A549 (cell line): Measurements from ENCODE around the gene CD226.

Source experiments
- ATOH8 ChIP-seq: fragments of 250-450 bp; sonication (Bioruptor Pico); IDR thresholded peaks from 2 replicates; pipeline ENCODE4 v1.5.0; 2020; ENCODE audit warnings: low read depth, mild to moderate bottlenecking, moderate library complexity
- CBX2 ChIP-seq: fragments of 200-600 bp; sonication (generic); IDR thresholded peaks from 2 replicates; pipeline ENCODE4 v1.6.1; 2016; ENCODE audit warnings: low read depth, mild to moderate bottlenecking, borderline replicate concordance
- CEBPB ChIP-seq, 2 experiments: fragments of >200 bp in 1 of 2; sonication (Bioruptor Twin) in 1 of 2; formaldehyde crosslinking in 1 of 2; IDR thresholded peaks; 2 replicates each; pipeline ENCODE4 v1.6.1; 2012 to 2016
- CTCF ChIP-seq: fragments of >200 bp; sonication (Bioruptor Twin); formaldehyde crosslinking; IDR thresholded peaks from 3 replicates; pipeline ENCODE4 v1.5.1; 2016
- EP300 ChIP-seq, 2 experiments: fragments of >200 bp; sonication (Bioruptor Twin); formaldehyde crosslinking; IDR thresholded peaks; 2 replicates in 1 of 2; 3 replicates in 1 of 2; pipeline ENCODE4 v1.6.1; 2016 to 2017
- FOSL2 ChIP-seq, 2 experiments: fragments of 450-650 bp in 1 of 2; fragments of >200 bp in 1 of 2; sonication (Bioruptor Twin) in 1 of 2; formaldehyde crosslinking; IDR thresholded peaks; 2 replicates each; pipeline versions ENCODE4 v1.5.0 to v1.6.1; 2016 to 2020; ENCODE audit warnings: mild to moderate bottlenecking in 1 of 2, moderate library complexity in 1 of 2
- MAFK ChIP-seq: fragments of 450-650 bp; IDR thresholded peaks from 2 replicates; pipeline ENCODE4 v1.6.1; 2014; ENCODE audit not compliant: partially characterized antibody
- POLR2A ChIP-seq: IDR thresholded peaks from 2 replicates; pipeline ENCODE4 v1.6.1; 2012; ENCODE audit warnings: mild to moderate bottlenecking, low read length
- RCOR1 ChIP-seq: fragments of 150-350 bp; IDR thresholded peaks from 2 replicates; pipeline ENCODE4 v1.6.1; 2014; ENCODE audit warnings: antibody characterized with exemption, low read length, low read depth
- TF ChIP-seq, protein P1 (sequence below): fragments of 150-350 bp; IDR thresholded peaks from 2 replicates; pipeline ENCODE4 v1.6.1; 2014; ENCODE audit warnings: low read depth, mild to moderate bottlenecking, low read length

- TF ChIP-seq CEBPB (IDR thresholded peaks at IDR 0.05) = no peak
- no peak for TF ChIP-seq CTCF
- TF ChIP-seq RCOR1 = no peak
- no peak for TF ChIP-seq MAFK
- no peak for TF ChIP-seq POLR2A
- TF ChIP-seq EP300 (IDR thresholded peaks at IDR 0.05) = no peak
- TF ChIP-seq FOSL2 (IDR thresholded peaks at IDR 0.05) = no peak
- TF ChIP-seq FOSL2 (CRISPR knock-in tag; IDR thresholded peaks at IDR 0.05) = no peak
- TF ChIP-seq, protein P1, sequence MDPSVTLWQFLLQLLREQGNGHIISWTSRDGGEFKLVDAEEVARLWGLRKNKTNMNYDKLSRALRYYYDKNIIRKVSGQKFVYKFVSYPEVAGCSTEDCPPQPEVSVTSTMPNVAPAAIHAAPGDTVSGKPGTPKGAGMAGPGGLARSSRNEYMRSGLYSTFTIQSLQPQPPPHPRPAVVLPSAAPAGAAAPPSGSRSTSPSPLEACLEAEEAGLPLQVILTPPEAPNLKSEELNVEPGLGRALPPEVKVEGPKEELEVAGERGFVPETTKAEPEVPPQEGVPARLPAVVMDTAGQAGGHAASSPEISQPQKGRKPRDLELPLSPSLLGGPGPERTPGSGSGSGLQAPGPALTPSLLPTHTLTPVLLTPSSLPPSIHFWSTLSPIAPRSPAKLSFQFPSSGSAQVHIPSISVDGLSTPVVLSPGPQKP = no peak
- no peak for TF ChIP-seq CBX2
- TF ChIP-seq ATOH8 = no peak
Measured at GRCh38 chr18:69898241-69898861, 49.3 kb downstream of the CD226 start.
